IgD-negative memory B cell (primary cell): ENCODE results near the gene PPP6C. TPM values are rescaled to one million over a fixed set of nuclear protein-coding genes. Genes with fewer than 3 reads are reported as not detected.
"Not testable (repeated sequence)": the region's sequence is repeated elsewhere in the genome, so short reads cannot be mapped to it uniquely, and the experiment has no call there.

Experiments
- H3K27ac Mint-ChIP-seq, 3 donors: one replicate each; pipeline ENCODE4 v1.8.0; 2020 to 2022; ENCODE audit warnings: mild to moderate bottlenecking in 3 of 3, mixed read lengths in 3 of 3, moderate library complexity in 1 of 3
- H3K27me3 Mint-ChIP-seq: one replicate; pipeline ENCODE4 v1.8.0; 2021; ENCODE audit warnings: mixed read lengths
- H3K36me3 Mint-ChIP-seq: one replicate; pipeline ENCODE4 v1.8.0; 2020; ENCODE audit warnings: mild to moderate bottlenecking, mixed read lengths
- H3K4me1 Mint-ChIP-seq, 3 donors: one replicate each; pipeline ENCODE4 v1.8.0; 2020 to 2022; ENCODE audit warnings: mixed read lengths in 3 of 3, mild to moderate bottlenecking in 1 of 3
- H3K4me3 Mint-ChIP-seq, 4 donors: one replicate each; pipeline ENCODE4 v1.8.0; 2020 to 2022; ENCODE audit warnings: mild to moderate bottlenecking in 4 of 4, mixed read lengths in 4 of 4, moderate library complexity in 3 of 4
- H3K9me3 Mint-ChIP-seq, 3 donors: one replicate each; pipeline ENCODE4 v1.8.0; 2020 to 2021; ENCODE audit warnings: mixed read lengths in 3 of 3, mild to moderate bottlenecking in 1 of 3
- polyA plus RNA-seq: library from polyadenylated mRNA; unstranded; fragments of 300-500 nt; fragmentation: Illumina TruSeq; gene quantifications from one replicate; pipeline ENCODE4 v1.2.3, GENCODE V29; 2021

PPP6C gene
- polyA plus RNA-seq, 1 donor from 2014 or later, result 45.6 TPM

GRCh38 chr9:125200216-125201047 is 10.8 kb upstream of the PPP6C start, which contains the start of gene RABEPK:
Gene RABEPK (plus strand): TSS chr9:125200542. CDS start chr9:125203014, 2,472 bp downstream.
- peak within 1 kb of the TSS; percentile 92 to 98 (median 96) for H3K4me3 Mint-ChIP-seq

DNA sequence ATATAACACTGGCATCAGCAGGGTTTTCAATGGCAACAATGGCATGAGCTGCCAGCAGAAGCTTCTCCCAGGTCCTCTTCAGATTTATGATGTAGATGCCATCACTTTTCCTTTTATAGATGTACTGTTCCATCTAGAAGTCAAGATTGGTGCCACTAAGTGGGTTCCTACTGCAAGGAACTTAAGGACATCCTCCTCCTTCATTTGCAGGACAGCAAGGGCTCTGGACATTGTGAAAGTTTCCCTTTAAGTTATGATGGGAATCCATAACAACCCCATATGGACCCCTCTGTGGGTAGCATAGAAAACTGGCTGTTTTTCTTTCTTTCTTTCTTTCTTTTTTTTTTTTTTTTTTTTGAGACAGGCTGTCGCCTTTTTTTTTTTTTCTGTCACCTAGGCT is 6.0 kb upstream of the PPP6C start:
- H3K9me3 Mint-ChIP-seq, H3K27me3 Mint-ChIP-seq, H3K36me3 Mint-ChIP-seq: not testable (repeated sequence)
- Mint-ChIP-seq H3K4me3 (peak overlapping the region in 3 of 4 donors; percentile 52 to 88 (median 80)), H3K27ac (peak overlapping the region in 1 of 3 donors; percentile 53), H3K4me1 (peaks cover 12 to 25% (median 18%) of the 10 kb centered on the region in 3 donors)

More at GRCh38 chr9:125200216-125201047, 10.8 kb upstream of the PPP6C start, which contains the start of gene RABEPK:
- Mint-ChIP-seq H3K27ac (peak within 1 kb of the TSS; percentile 96 to 98 (median 97)), H3K9me3 (no peaks in the 10 kb centered on the region), H3K27me3 (no peaks in the 10 kb centered on the region), H3K36me3 (peaks cover 3% of the 10 kb centered on the region), H3K4me1 (peaks cover 10 to 23% (median 20%) of the 10 kb centered on the region in 3 donors)

GRCh38 chr9:125194466-125194865 is 4.9 kb upstream of the PPP6C start:
- H3K4me1 Mint-ChIP-seq, result peaks cover 12 to 25% (median 24%) of the 10 kb centered on the region in 3 donors
- not testable (repeated sequence) for H3K36me3 Mint-ChIP-seq, H3K9me3 Mint-ChIP-seq, H3K27me3 Mint-ChIP-seq
- H3K4me3 Mint-ChIP-seq, result peak overlapping the region; percentile 16 to 88 (median 66)
- H3K27ac Mint-ChIP-seq, result peak overlapping the region; percentile 46 to 91 (median 58)

GRCh38 chr9:125190361-125190801 is 778 bp upstream of the PPP6C start:
- Mint-ChIP-seq H3K4me3 (peak overlapping the region; percentile 93 to 98 (median 98)), H3K9me3 (no peaks in the 10 kb centered on the region), H3K27ac (peak overlapping the region; percentile 63 to 94 (median 91)), H3K36me3 (no peaks in the 10 kb centered on the region), H3K4me1 (peaks cover 13 to 22% (median 22%) of the 10 kb centered on the region in 3 donors), H3K27me3 (no peaks in the 10 kb centered on the region)

GRCh38 chr9:125189011-125189360 is 617 bp downstream of the PPP6C start:
- peak overlapping the region; percentile 63 to 94 (median 91) for H3K27ac Mint-ChIP-seq
- peak overlapping the region; percentile 93 to 98 (median 98) for H3K4me3 Mint-ChIP-seq
- peaks cover 11 to 15% (median 12%) of the 10 kb centered on the region in 3 donors for H3K4me1 Mint-ChIP-seq
- H3K9me3 Mint-ChIP-seq, result no peaks in the 10 kb centered on the region
- no peaks in the 10 kb centered on the region for H3K27me3 Mint-ChIP-seq
- H3K36me3 Mint-ChIP-seq, result no peaks in the 10 kb centered on the region

DNA sequence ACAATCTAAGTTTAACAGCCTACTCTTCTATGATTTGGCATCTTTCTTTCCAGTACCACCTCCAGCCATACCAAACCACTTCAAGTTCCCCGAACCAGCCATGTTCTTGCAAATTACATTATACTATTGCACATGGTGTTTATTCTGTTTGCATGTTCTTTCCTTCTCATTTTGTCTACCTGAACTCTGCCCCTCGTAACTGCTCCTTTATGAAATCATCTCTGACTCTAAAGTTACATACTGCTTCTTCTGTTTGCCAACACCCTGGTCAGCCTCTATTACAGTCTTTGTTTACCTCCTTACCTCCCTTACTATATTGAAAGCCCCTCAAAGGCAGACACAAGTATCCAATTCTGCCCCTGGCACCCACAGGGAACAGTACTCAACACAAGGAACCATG is 6.0 kb downstream of the PPP6C start:
- H3K27ac Mint-ChIP-seq, result no peak overlapping the region

GRCh38 chr9:125183054-125183453 is 6.5 kb downstream of the PPP6C start:
- Mint-ChIP-seq H3K27me3 (no peaks in the 10 kb centered on the region), H3K4me1 (peaks cover 18 to 41% (median 27%) of the 10 kb centered on the region in 3 donors), H3K36me3 (peaks cover 6% of the 10 kb centered on the region), H3K9me3 (no peaks in the 10 kb centered on the region), H3K4me3 (no peak overlapping the region), H3K27ac (no peak overlapping the region)

More for the DNA sequence above, 6.0 kb downstream of the PPP6C start:
- peaks cover 18 to 38% (median 25%) of the 10 kb centered on the region in 3 donors for H3K4me1 Mint-ChIP-seq
- H3K9me3 Mint-ChIP-seq, result no peaks in the 10 kb centered on the region
- peaks cover 3% of the 10 kb centered on the region for H3K36me3 Mint-ChIP-seq
- no peak overlapping the region for H3K4me3 Mint-ChIP-seq
- H3K27me3 Mint-ChIP-seq, result no peaks in the 10 kb centered on the region

GRCh38 chr9:125181756-125182155 is 7.8 kb downstream of the PPP6C start:
- not testable (repeated sequence) for H3K4me3 Mint-ChIP-seq, H3K27me3 Mint-ChIP-seq, H3K36me3 Mint-ChIP-seq, H3K9me3 Mint-ChIP-seq
- H3K4me1 Mint-ChIP-seq, result peaks cover 17 to 36% (median 28%) of the 10 kb centered on the region in 3 donors
- peak overlapping the region in 1 of 3 donors; percentile 31 for H3K27ac Mint-ChIP-seq

GRCh38 chr9:125180876-125181275 is 8.7 kb downstream of the PPP6C start:
- Mint-ChIP-seq H3K9me3 (no peaks in the 10 kb centered on the region), H3K4me1 (peaks cover 22 to 40% (median 36%) of the 10 kb centered on the region in 3 donors), H3K27ac (no peak overlapping the region), H3K36me3 (peaks cover 6% of the 10 kb centered on the region), H3K27me3 (no peaks in the 10 kb centered on the region), H3K4me3 (no peak overlapping the region)

DNA sequence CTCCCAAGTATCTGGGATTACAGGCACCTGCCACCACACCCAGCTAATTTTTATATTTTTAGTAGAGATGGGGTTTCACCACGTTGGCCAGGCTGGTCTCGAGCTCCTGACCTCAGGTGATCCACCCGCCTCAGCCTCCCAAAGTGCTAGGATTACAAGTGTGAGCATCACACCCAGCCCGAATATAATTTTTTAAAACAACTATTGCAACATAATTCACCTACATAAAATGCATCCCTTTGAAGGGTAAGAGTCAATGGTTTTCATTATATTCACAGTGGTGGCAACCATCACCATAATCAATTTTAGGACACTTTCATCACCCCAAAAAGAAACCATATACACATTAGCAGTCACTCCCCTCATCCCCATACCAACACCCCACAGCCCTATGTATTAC is 9.8 kb downstream of the PPP6C start:
- not testable (repeated sequence) for H3K27ac Mint-ChIP-seq, H3K27me3 Mint-ChIP-seq, H3K9me3 Mint-ChIP-seq, H3K4me3 Mint-ChIP-seq, H3K36me3 Mint-ChIP-seq
- peaks cover 21 to 41% (median 40%) of the 10 kb centered on the region in 3 donors for H3K4me1 Mint-ChIP-seq

DNA sequence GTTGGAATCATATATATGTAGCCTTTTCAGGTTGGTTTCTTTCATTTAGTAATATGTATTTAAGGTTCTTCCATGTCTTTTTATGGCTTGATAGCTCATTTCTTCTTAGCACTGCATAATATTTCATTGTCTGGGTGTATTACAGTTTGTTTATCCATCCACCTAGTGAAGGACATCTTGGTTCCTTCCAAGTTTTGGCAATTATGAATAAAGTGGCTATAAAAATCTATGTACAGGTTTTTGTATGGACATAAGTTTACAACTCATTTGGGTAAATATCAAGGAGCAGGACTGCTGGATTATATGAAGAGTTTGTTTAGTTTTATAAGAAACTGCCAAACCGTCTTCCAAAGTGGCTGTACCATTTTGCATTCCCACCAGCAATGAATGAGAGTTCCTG is 11.7 kb downstream of the PPP6C start:
- H3K36me3 Mint-ChIP-seq, result peaks cover 6% of the 10 kb centered on the region
- H3K9me3 Mint-ChIP-seq, result no peaks in the 10 kb centered on the region
- peak overlapping the region in 1 of 3 donors; percentile 13 for H3K27ac Mint-ChIP-seq
- H3K4me1 Mint-ChIP-seq, result peaks cover 24 to 38% (median 36%) of the 10 kb centered on the region in 3 donors
- no peak overlapping the region for H3K4me3 Mint-ChIP-seq
- H3K27me3 Mint-ChIP-seq, result no peaks in the 10 kb centered on the region

GRCh38 chr9:125176636-125177035 is 13.0 kb downstream of the PPP6C start:
- peaks cover 26 to 38% (median 33%) of the 10 kb centered on the region in 3 donors for H3K4me1 Mint-ChIP-seq
- no peak overlapping the region for H3K27ac Mint-ChIP-seq
- no peaks in the 10 kb centered on the region for H3K27me3 Mint-ChIP-seq
- H3K9me3 Mint-ChIP-seq, result no peaks in the 10 kb centered on the region
- no peak overlapping the region for H3K4me3 Mint-ChIP-seq
- peaks cover 3% of the 10 kb centered on the region for H3K36me3 Mint-ChIP-seq

- Mint-ChIP-seq H3K4me1 (peaks cover 19 to 24% (median 19%) of the 10 kb centered on the region in 3 donors), H3K27ac (peak overlapping the region in 1 of 3 donors; percentile 46), H3K9me3 (no peaks in the 10 kb centered on the region), H3K36me3 (peaks cover 5% of the 10 kb centered on the region), H3K27me3 (no peaks in the 10 kb centered on the region), H3K4me3 (peak overlapping the region in 2 of 4 donors; percentile 66 to 82)
These were observed 17.4 kb downstream of the PPP6C start for GRCh38 chr9:125172031-125172755.

- Mint-ChIP-seq H3K4me3 (no peak overlapping the region), H3K27ac (no peak overlapping the region), H3K27me3 (no peaks in the 10 kb centered on the region), H3K36me3 (peaks cover 5% of the 10 kb centered on the region), H3K9me3 (no peaks in the 10 kb centered on the region), H3K4me1 (peaks cover 10 to 14% (median 11%) of the 10 kb centered on the region in 3 donors)
These were observed 19.7 kb downstream of the PPP6C start for GRCh38 chr9:125169895-125170294.

GRCh38 chr9:125166762-125167161 is 22.8 kb downstream of the PPP6C start:
- Mint-ChIP-seq H3K4me1 (peaks cover 0 to 3% (median 0%) of the 10 kb centered on the region in 3 donors), H3K27ac (no peak overlapping the region), H3K27me3 (no peaks in the 10 kb centered on the region), H3K4me3 (no peak overlapping the region), H3K9me3 (no peaks in the 10 kb centered on the region), H3K36me3 (peaks cover 5% of the 10 kb centered on the region)
